SW480 (cell line): ENCODE results near the gene DPP10.
"Not testable (repeated sequence)": the region's sequence is repeated elsewhere in the genome, so short reads cannot be mapped to it uniquely, and the experiment has no call there.

Experiments used
- DNase-seq: peaks from one replicate; pipeline ENCODE4 v3.0.0-alpha.2; 2016; ENCODE audit warnings: low spot score

DPP10 gene

GRCh38 chr2:114968748-114969400, 526.4 kb downstream of the DPP10 start:
- DNase-seq = no peak

GRCh38 chr2:115004321-115004720, 561.9 kb downstream of the DPP10 start:
- DNase-seq = not testable (repeated sequence)

GRCh38 chr2:115011721-115012120, 569.3 kb downstream of the DPP10 start:
- DNase-seq = no peak

- DNase-seq = not testable (repeated sequence)
These were observed 579.6 kb downstream of the DPP10 start for GRCh38 chr2:115022013-115022412.

GRCh38 chr2:115034801-115035200, 592.4 kb downstream of the DPP10 start:
- DNase-seq = no peak

- no peak for DNase-seq
These were observed 594.4 kb downstream of the DPP10 start for GRCh38 chr2:115036818-115037217.

- no peak for DNase-seq
These were observed 615.0 kb downstream of the DPP10 start for GRCh38 chr2:115057473-115057872.

DNA sequence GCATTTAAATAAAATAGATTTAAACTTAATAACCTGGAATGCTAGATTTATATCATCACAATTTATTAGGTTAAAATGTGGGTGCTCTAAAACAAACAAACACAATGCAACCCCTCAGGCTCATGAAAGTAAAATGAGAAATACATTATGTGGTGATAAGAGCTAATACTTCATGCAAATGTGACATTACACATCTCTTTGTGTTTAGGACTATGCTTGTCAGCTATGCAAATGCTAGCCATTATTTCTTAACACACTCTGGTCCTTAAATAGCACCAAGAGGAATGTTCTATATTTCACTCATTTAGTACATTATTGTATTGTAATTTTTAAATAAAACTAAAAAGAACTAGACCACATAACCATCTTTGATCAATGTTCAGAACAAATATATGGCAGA, 627.6 kb downstream of the DPP10 start:
- DNase-seq = no peak

- DNase-seq = no peak
These were observed 629.1 kb downstream of the DPP10 start for GRCh38 chr2:115071534-115071933.

GRCh38 chr2:115075800-115076199, 633.4 kb downstream of the DPP10 start:
- DNase-seq = no peak

GRCh38 chr2:115077626-115078025, 635.2 kb downstream of the DPP10 start:
- DNase-seq = no peak

DNA sequence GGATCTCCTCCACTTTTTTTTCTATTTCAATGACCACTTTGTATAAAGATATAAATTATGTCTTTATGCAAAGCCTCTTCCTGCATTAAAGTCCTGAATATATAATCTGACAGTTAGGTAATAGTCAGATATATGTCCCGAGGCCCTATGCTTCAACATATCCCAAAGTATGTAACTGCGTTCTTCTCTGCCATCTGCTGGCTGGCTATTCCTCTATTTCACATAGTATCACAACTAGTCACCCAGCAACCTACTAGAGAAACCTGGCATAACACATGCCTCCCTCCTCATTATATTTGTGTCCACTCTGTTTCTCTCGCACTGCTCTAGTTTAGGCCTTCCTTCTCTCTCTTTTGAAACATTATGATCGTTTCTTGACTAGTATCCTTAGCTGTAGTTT, 640.8 kb downstream of the DPP10 start:
- DNase-seq = peak; percentile 16

- no peak for DNase-seq
These were observed 641.3 kb downstream of the DPP10 start for GRCh38 chr2:115083711-115084110.

DNA sequence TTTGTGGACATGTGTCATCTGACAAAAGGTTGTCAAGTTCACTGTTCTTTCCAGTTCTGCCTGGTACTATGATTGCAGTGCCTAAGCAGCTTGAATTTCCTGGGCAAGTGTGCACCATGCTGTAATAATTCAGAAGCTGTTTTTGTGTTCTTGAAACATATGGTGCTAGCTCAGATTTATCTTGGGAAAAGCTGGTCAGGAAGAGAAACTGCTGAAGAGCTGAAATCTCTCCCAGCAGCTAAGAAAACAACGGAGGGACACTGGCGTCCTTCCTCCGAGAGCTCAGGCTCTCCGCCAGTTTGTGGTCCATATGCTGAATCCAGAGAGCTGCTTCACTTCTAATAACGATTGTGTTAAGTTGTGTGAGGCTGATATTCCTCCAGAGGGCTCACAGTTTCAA, 642.0 kb downstream of the DPP10 start:
- DNase-seq = no peak

DNA sequence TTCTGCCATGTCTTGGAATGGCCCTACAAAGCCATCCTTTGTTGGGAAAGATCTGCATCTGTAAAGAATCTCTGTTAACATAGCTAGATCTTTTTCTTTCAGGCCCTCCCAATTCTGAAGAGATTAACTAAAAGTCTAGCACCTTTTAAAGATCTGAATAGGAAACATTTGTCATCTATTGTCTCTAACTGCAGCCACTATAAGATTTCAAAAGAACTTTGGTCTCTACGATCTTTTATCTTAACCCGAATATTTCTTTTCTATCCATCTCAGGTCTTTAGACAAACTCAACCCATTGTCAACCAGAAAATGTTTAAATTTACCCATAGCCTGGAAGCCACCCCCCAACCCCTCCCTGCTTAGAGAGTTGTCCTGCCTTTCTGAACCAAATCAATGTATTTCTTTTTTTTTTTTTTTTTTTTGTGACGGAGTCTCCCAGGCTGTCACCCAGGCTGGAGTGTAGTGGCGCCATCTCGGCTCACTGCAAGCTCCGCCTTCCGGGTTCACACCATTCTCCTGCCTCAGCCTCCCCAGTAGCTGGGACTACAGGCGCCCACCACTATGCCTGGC, 643.7 kb downstream of the DPP10 start:
- DNase-seq = not testable (repeated sequence)

DNA sequence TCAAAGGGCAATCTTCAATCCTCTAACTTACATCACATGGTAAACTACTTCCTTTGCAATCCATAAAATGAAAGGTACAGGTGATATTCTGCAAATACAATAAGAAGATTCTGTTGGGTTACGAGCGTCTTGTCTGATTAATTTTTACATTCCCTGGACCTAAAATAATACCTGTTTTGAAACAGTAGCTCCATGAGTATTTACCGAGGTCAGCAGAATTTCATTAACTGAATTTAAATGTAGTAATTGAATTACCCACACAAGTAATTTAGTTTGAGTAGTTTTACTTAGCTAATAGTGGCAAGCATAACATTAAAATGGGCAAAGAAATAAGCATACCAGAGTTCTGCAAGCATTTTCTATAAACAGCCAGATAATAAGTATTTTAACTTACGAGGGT, 652.0 kb downstream of the DPP10 start:
- DNase-seq = no peak

- no peak for DNase-seq
These were observed 663.5 kb downstream of the DPP10 start for GRCh38 chr2:115105966-115106365.

DNA sequence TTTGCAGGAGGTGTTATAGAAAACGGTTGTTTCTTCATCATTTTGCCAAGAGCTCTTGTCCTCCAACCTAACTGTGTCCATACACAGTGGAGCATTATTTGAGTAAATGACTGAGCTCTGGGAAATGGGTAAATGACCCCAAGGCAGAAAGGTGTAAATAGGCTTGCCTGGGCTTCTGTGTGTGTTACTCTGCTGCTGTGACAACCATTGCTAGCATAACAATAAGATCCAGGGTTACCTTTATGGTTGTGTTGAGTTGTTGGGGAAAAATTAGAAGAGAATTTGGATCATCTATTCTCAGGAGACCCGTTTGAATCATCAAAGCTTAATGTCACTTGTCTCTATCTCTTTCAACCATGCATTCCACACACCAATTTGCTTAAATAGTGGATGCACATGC, 672.7 kb downstream of the DPP10 start:
- no peak for DNase-seq

DNA sequence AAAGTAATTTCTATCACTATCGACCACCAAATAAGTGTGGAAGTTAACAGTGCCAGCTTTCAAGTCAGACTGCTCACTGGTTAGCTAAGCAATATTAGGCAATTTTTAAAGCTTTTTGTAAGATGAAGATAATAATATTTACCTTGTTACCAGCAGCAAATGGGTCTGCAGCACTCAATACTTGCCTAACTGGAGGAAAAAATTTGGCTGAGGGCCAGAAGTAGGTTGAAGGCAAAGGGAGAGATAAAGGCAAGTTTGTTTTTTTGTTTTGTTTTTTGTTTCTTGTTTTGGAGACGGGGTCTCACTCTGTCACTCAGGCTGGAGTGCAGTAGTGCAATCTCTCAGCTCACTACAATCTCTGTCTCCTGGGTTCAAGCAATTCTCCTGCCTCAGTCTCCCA, 675.9 kb downstream of the DPP10 start:
- no peak for DNase-seq

DNA sequence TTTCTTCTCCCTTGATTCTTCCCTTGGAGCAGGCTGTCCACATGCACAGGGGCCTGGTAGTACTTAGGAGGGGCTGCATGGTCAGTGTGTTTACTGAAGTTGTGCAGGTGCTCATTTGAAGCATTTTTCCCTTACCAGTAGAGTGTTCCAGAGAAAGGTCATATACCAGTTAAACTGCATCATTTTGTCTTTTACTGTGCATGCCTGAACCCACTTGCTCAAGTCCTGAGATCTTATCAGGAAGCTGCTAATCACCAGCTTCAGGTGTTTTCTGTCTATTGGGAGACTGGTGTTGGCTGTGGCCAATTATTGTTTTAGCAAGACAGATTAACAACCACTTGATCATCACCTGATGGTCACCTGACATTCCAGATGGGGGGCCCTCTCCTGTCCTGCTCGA, 676.6 kb downstream of the DPP10 start:
- no peak for DNase-seq

DNA sequence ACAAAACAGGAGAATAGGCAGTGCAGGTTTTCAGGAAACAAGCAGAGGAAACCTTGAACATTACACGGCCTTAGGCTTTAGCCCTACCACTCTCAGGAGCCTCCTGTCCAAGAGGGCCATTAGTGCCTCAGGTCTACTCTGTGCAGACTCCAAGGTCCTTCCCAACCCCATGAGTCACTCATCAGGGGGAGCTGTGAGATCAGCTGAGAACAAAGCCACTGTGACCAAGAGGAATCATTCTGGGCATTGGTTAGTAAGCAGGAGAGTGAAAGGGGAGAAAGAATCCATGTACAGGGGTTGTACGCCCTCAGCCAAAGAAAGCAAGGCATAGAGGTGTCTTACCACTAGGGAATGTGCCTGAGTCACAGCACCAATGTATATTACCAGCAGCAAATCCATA, 680.3 kb downstream of the DPP10 start:
- DNase-seq = peak; percentile 16

GRCh38 chr2:115124817-115125216, 682.4 kb downstream of the DPP10 start:
- no peak for DNase-seq

GRCh38 chr2:115129536-115129935, 687.1 kb downstream of the DPP10 start:
- no peak for DNase-seq

DNA sequence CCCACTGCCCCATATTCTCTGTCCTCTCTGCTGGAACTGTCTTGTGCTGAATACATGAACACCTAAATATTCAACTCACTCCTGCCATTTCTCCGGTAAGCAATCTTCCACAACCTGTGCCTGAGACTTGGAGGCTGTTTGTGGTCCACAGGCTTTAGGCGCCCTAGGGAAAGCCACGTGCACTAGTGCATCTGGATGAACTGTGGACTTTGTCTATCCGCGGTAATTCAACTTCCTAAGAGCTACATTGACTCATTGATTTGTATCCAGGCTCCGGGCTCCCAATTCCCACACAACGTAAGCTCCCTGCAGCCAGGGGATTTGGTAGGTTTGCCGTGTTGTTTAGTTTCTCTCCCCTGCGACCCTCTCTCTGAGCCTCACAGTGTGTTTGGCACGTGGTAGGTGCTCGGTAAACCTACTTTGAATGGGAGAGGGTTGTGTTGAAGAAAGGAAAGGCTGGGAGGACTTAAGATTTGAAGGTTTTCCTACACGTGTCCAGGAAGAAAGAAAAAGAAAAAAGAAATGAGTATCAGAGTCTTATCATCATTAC, 718.2 kb downstream of the DPP10 start:
- no peak for DNase-seq
